Loucy (cell line): ENCODE results near the gene SLC28A1.

Experiments used
- H2AFZ ChIP-seq: fragments of 200-600 bp; sonication (generic); 2 replicates; pipeline ENCODE4 v1.6.0; 2016; ENCODE audit warnings: antibody characterized with exemption, mild to moderate bottlenecking, low read length, moderate library complexity
- H3F3A ChIP-seq: fragments of 200-600 bp; 2 replicates; pipeline ENCODE4 v1.6.0; 2016; ENCODE audit warnings: antibody characterized with exemption, low read depth, mild to moderate bottlenecking
- H3K27me3 ChIP-seq: fragments of 200-600 bp; sonication (generic); 2 replicates; pipeline ENCODE4 v1.6.1; 2014; ENCODE audit warnings: low read length, mild to moderate bottlenecking; ENCODE audit not compliant: insufficient read depth, poor library complexity, severe bottlenecking
- H3K36me3 ChIP-seq: fragments of 200-600 bp; sonication (generic); 2 replicates; pipeline ENCODE4 v1.6.1; 2016; ENCODE audit warnings: low read length; ENCODE audit not compliant: insufficient read depth
- H3K4me1 ChIP-seq: fragments of 200-600 bp; sonication (generic); 2 replicates; pipeline ENCODE4 v1.5.1; 2014; ENCODE audit warnings: low read length, mild to moderate bottlenecking; ENCODE audit not compliant: insufficient read depth, poor library complexity, severe bottlenecking
- H3K4me2 ChIP-seq: fragments of 200-600 bp; sonication (generic); 2 replicates; pipeline ENCODE4 v1.6.0; 2014; ENCODE audit warnings: antibody characterized with exemption, low read length, low read depth, mild to moderate bottlenecking; ENCODE audit not compliant: poor library complexity, severe bottlenecking
- H3K4me3 ChIP-seq: fragments of 200-600 bp; sonication (generic); 2 replicates; pipeline ENCODE4 v1.5.1; 2014; ENCODE audit warnings: low read length, mild to moderate bottlenecking, mixed read lengths; ENCODE audit not compliant: poor library complexity, severe bottlenecking
- H3K79me2 ChIP-seq: fragments of 200-600 bp; sonication (generic); 2 replicates; pipeline ENCODE4 v1.6.1; 2014; ENCODE audit warnings: low read length; ENCODE audit not compliant: insufficient read depth
- H3K9ac ChIP-seq: fragments of 200-600 bp; sonication (generic); 2 replicates; pipeline ENCODE4 v1.6.0; 2014; ENCODE audit warnings: mild to moderate bottlenecking, low read depth, low read length, moderate library complexity; ENCODE audit not compliant: poor library complexity, severe bottlenecking
- H3K9me2 ChIP-seq: fragments of 200-600 bp; sonication (generic); replicated peaks from 2 replicates; pipeline ENCODE4 v1.6.1; 2016; ENCODE audit warnings: low read depth, low read length, mixed read lengths
- H3K9me3 ChIP-seq: fragments of 200-600 bp; sonication (generic); 2 replicates; pipeline ENCODE4 v1.6.1; 2014; ENCODE audit warnings: mild to moderate bottlenecking, antibody characterized with exemption, low read length, low read depth; ENCODE audit not compliant: insufficient read depth
- H4K20me1 ChIP-seq: fragments of 200-600 bp; sonication (generic); 2 replicates; pipeline ENCODE4 v1.6.0; 2014; ENCODE audit warnings: antibody characterized with exemption, low read length, mild to moderate bottlenecking; ENCODE audit not compliant: insufficient read depth, poor library complexity, severe bottlenecking
- EZH2phosphoT487 ChIP-seq: fragments of 200-600 bp; IDR thresholded peaks from 2 replicates; pipeline ENCODE4 v1.6.1; 2018; ENCODE audit warnings: antibody characterized with exemption, mild to moderate bottlenecking, moderate library complexity, borderline replicate concordance
- TF ChIP-seq, protein P1 (sequence below): fragments of 200-600 bp; sonication (generic); conservative IDR thresholded peaks from 2 replicates; pipeline ENCODE4 v1.5.1; 2014; ENCODE audit warnings: mild to moderate bottlenecking, antibody characterized with exemption, low read length

Gene SLC28A1

DNA sequence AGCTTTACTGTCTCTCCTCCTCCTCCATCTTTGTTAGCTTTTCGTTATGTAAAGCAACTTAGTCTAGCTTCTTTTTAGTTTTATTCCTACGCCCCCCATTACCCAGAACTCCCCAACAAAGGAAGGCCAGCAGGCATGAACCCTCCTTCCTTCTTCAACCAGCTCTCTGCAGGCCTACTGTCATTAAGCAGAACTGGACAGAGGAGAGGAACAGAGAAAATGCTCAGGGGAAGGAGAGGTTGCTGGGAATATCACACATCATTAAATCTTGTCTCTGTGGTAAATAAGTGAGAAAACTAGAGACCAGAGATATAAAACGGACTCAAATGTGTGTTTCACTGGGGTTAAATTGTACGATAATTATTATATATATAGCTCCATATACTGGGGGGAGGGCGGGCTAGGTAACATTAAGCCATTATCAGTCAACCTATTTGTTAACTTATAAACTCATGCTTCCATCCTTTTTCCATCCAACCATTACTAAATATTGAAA lies 19.3 kb upstream of the SLC28A1 start:
- no peaks in the 10 kb centered on the region for H3K9me3 ChIP-seq
- H3K9me2 ChIP-seq: no peaks in the 10 kb centered on the region
- no peak overlapping the region for H3K4me3 ChIP-seq
- no peak overlapping the region for H3K9ac ChIP-seq
- no peak overlapping the region for H3K4me2 ChIP-seq
- no peaks in the 10 kb centered on the region for H3K36me3 ChIP-seq
- H2AFZ ChIP-seq: no peak overlapping the region
- no peaks in the 10 kb centered on the region for H3F3A ChIP-seq
- no peaks in the 10 kb centered on the region for H3K79me2 ChIP-seq
- TF ChIP-seq, protein P1, sequence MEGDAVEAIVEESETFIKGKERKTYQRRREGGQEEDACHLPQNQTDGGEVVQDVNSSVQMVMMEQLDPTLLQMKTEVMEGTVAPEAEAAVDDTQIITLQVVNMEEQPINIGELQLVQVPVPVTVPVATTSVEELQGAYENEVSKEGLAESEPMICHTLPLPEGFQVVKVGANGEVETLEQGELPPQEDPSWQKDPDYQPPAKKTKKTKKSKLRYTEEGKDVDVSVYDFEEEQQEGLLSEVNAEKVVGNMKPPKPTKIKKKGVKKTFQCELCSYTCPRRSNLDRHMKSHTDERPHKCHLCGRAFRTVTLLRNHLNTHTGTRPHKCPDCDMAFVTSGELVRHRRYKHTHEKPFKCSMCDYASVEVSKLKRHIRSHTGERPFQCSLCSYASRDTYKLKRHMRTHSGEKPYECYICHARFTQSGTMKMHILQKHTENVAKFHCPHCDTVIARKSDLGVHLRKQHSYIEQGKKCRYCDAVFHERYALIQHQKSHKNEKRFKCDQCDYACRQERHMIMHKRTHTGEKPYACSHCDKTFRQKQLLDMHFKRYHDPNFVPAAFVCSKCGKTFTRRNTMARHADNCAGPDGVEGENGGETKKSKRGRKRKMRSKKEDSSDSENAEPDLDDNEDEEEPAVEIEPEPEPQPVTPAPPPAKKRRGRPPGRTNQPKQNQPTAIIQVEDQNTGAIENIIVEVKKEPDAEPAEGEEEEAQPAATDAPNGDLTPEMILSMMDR: no peak
- TF ChIP-seq EZH2phosphoT487: no peak
- no peaks in the 10 kb centered on the region for H3K4me1 ChIP-seq
- no peaks in the 10 kb centered on the region for H3K27me3 ChIP-seq
- H4K20me1 ChIP-seq: no peaks in the 10 kb centered on the region

DNA sequence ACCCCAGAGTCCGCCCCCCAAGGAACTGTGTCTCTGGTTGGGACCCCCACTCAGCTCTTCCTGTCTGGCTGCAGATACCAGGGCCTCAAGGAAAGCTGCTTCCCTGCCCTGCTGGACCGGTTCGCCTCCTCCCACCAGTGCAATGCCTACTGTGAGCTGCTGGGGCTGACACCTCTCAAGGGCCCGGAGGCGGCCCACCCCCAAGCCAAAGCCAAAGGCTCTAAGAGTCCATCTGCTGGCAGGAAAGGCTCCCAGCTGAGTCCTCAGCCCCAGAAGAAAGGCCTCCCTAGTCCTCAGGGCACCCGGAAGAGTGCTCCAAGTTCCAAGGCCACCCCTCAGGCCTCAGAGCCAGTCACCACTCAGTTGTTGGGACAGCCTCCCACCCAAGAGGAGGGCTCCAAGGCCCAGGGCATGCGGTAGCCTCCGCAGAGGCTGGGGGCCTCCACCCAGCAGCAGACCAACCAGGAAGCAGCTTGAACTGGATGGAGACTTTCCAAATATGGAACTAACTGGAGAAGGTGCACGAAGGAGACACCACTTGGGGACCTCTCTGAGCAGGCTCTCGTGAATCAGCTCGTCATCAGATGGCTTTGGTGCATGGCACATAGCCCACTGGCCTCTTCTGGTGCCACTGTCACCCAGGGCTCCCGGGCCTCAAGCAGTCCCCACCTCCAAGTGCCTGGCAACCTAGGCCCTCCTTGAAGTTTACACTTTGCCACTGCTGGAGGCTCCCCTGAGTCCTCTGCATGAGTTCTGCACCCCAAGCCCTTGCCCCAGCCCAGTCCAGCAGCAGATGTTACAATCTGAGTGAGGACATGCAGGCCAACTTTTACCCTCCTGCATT lies 16.2 kb upstream of the SLC28A1 start:
- Histone ChIP-seq H3K79me2 (no peaks in the 10 kb centered on the region), H3K9me2 (no peaks in the 10 kb centered on the region), H2AFZ (no peak overlapping the region), H3K9ac (no peak overlapping the region), H3K4me2 (no peak overlapping the region), H3K9me3 (no peaks in the 10 kb centered on the region), H3K36me3 (no peaks in the 10 kb centered on the region), H3F3A (no peaks in the 10 kb centered on the region), H4K20me1 (no peaks in the 10 kb centered on the region), H3K27me3 (no peaks in the 10 kb centered on the region), H3K4me3 (no peak overlapping the region), H3K4me1 (no peaks in the 10 kb centered on the region)
- TF ChIP-seq, protein P1: no peak
- no peak for TF ChIP-seq EZH2phosphoT487

- Histone ChIP-seq H3K9me3 (no peaks in the 10 kb centered on the region), H3K4me3 (no peak overlapping the region), H3K79me2 (no peaks in the 10 kb centered on the region)
Observed at GRCh38 chr15:84869510-84869909, 15.0 kb upstream of the SLC28A1 start.

More at GRCh38 chr15:84869510-84869909, 15.0 kb upstream of the SLC28A1 start:
- no peak overlapping the region for H3K4me2 ChIP-seq
- no peaks in the 10 kb centered on the region for H3K27me3 ChIP-seq
- no peaks in the 10 kb centered on the region for H3K9me2 ChIP-seq
- no peaks in the 10 kb centered on the region for H3K36me3 ChIP-seq
- no peaks in the 10 kb centered on the region for H3F3A ChIP-seq
- H3K4me1 ChIP-seq: no peaks in the 10 kb centered on the region
- H4K20me1 ChIP-seq: no peaks in the 10 kb centered on the region
- H3K9ac ChIP-seq: no peak overlapping the region
- TF ChIP-seq EZH2phosphoT487: no peak
- no peak overlapping the region for H2AFZ ChIP-seq
